Karpas-422 (cell line): ENCODE data around the gene DXO. TPM values are rescaled to one million over a fixed set of nuclear protein-coding genes. Genes with fewer than 3 reads are reported as not detected.
A peak's percentile ranks its signal among the peaks of the same experiment; 100 is the strongest.
"Not testable (repeated sequence)": the region's sequence is repeated elsewhere in the genome, so short reads cannot be mapped to it uniquely, and the experiment has no call there.

Experiments used
- DNase-seq: peaks from one replicate; pipeline ENCODE4 v3.0.0-alpha.2; 2015
- H2AFZ ChIP-seq: fragments of 200-600 bp; sonication (generic); 2 replicates; pipeline ENCODE4 v1.6.1; 2014; ENCODE audit warnings: antibody characterized with exemption, low read length, mixed read lengths
- H3K27ac ChIP-seq: fragments of 200-600 bp; sonication (generic); 2 replicates; pipeline ENCODE4 v1.5.1; 2014; ENCODE audit warnings: mild to moderate bottlenecking, low read length, moderate library complexity
- H3K27me3 ChIP-seq: fragments of 200-600 bp; sonication (generic); 2 replicates; pipeline ENCODE4 v1.6.1; 2014; ENCODE audit warnings: low read length, mixed read lengths
- H3K36me3 ChIP-seq: fragments of 200-600 bp; sonication (generic); 2 replicates; pipeline ENCODE4 v1.6.1; 2014; ENCODE audit warnings: low read length, mixed read lengths; ENCODE audit not compliant: insufficient read depth
- H3K4me1 ChIP-seq: fragments of 200-600 bp; sonication (generic); 2 replicates; pipeline ENCODE4 v1.6.1; 2014; ENCODE audit warnings: mild to moderate bottlenecking, low read length, mixed read lengths
- H3K4me2 ChIP-seq: fragments of 200-600 bp; sonication (generic); 2 replicates; pipeline ENCODE4 v1.6.1; 2014; ENCODE audit warnings: low read length, low read depth, mild to moderate bottlenecking; ENCODE audit not compliant: poor library complexity, severe bottlenecking
- H3K4me3 ChIP-seq: fragments of 200-600 bp; sonication (generic); 2 replicates; pipeline ENCODE4 v1.5.1; 2014; ENCODE audit warnings: mild to moderate bottlenecking, antibody characterized with exemption, low read length, mixed read lengths
- H3K79me2 ChIP-seq: fragments of 200-600 bp; sonication (generic); 2 replicates; pipeline ENCODE4 v1.6.1; 2014; ENCODE audit warnings: mild to moderate bottlenecking, low read length, mixed read lengths
- H3K9ac ChIP-seq: fragments of 200-600 bp; sonication (generic); 2 replicates; pipeline ENCODE4 v1.6.0; 2014; ENCODE audit warnings: low read length
- H3K9me2 ChIP-seq: fragments of 200-600 bp; sonication (generic), shearing (Covaris generic); replicated peaks from 2 replicates; pipeline ENCODE4 v1.6.0; 2014; ENCODE audit warnings: mild to moderate bottlenecking, low read length, moderate library complexity; ENCODE audit not compliant: insufficient read depth
- H3K9me3 ChIP-seq: fragments of 300-700, 200-600 bp; sonication (generic); 2 replicates; pipeline ENCODE4 v1.6.1; 2014; ENCODE audit warnings: low read length, mixed read lengths
- H4K20me1 ChIP-seq: fragments of 200-600 bp; sonication (generic); 2 replicates; pipeline ENCODE4 v1.6.1; 2014; ENCODE audit warnings: mild to moderate bottlenecking, antibody characterized with exemption, low read length, low read depth; ENCODE audit not compliant: insufficient read depth
- total RNA-seq: library from RNA; depleted of rRNA; stranded (reverse); fragments of >200 nt; shearing (Covaris generic); gene quantifications from 2 replicates; pipeline ENCODE4 v1.2.3, GENCODE V29; 2014; ENCODE audit warnings: low replicate concordance; rRNA removed

Gene DXO
- total RNA-seq: 20.8 and 25.0 TPM in 2 replicates

GRCh38 chr6:31971993-31972708, at the start of gene DXO:
TSS of gene DXO (minus strand) at chr6:31972138. CDS start at chr6:31971675, 463 bp downstream.
- no peaks in the 10 kb centered on the region for H3K9me2 ChIP-seq
- peak within 1 kb of the TSS; percentile 63 for H3K27ac ChIP-seq
- H3K27me3 ChIP-seq: no peaks in the 10 kb centered on the region
- peaks cover 34% of the 10 kb centered on the region for H3K79me2 ChIP-seq
- H3K4me2 ChIP-seq: peak within 1 kb of the TSS; percentile 85
- H3K4me1 ChIP-seq: peaks cover 26% of the 10 kb centered on the region
- peak; percentile 99 for DNase-seq
- peak within 1 kb of the TSS; percentile 87 for H3K9ac ChIP-seq
- no peaks in the 10 kb centered on the region for H3K9me3 ChIP-seq
- H3K4me3 ChIP-seq: peak within 1 kb of the TSS; percentile 85
- H3K36me3 ChIP-seq: 0 out of 2 replicates have a peak, but pooled peaks cover 3% of the 10 kb centered on the region
- peak within 1 kb of the TSS; percentile 84 for H2AFZ ChIP-seq
- no peaks in the 10 kb centered on the region for H4K20me1 ChIP-seq

- not testable (repeated sequence) for H3K4me3 ChIP-seq, H3K79me2 ChIP-seq, H3K4me2 ChIP-seq, H4K20me1 ChIP-seq, H3K36me3 ChIP-seq, H3K9me2 ChIP-seq, H3K9me3 ChIP-seq, DNase-seq, H2AFZ ChIP-seq, H3K27ac ChIP-seq, H3K4me1 ChIP-seq, H3K27me3 ChIP-seq, H3K9ac ChIP-seq
These were observed 42.6 kb upstream of the DXO start, which contains the start of gene C4B for GRCh38 chr6:32014547-32014946. TSS of gene C4B (plus strand) at chr6:32014795. CDS start at chr6:32014846, 51 bp downstream.

- not testable (repeated sequence) for H4K20me1 ChIP-seq, H3K27me3 ChIP-seq, H3K4me2 ChIP-seq, H3K36me3 ChIP-seq, H2AFZ ChIP-seq, H3K9ac ChIP-seq, H3K4me3 ChIP-seq, DNase-seq, H3K4me1 ChIP-seq, H3K27ac ChIP-seq, H3K79me2 ChIP-seq, H3K9me3 ChIP-seq, H3K9me2 ChIP-seq
These were observed 41.8 kb upstream of the DXO start for GRCh38 chr6:32013738-32014137.

- not testable (repeated sequence) for DNase-seq, H3K4me2 ChIP-seq, H3K9me3 ChIP-seq, H3K79me2 ChIP-seq, H3K27me3 ChIP-seq, H3K36me3 ChIP-seq, H3K9ac ChIP-seq, H3K9me2 ChIP-seq, H3K27ac ChIP-seq, H3K4me1 ChIP-seq, H3K4me3 ChIP-seq, H4K20me1 ChIP-seq, H2AFZ ChIP-seq
These were observed 41.1 kb upstream of the DXO start for GRCh38 chr6:32012941-32013617.

GRCh38 chr6:32010856-32011530, 39.1 kb upstream of the DXO start:
- H3K4me2 ChIP-seq, H4K20me1 ChIP-seq, H2AFZ ChIP-seq, H3K9me3 ChIP-seq, H3K27me3 ChIP-seq, H3K9ac ChIP-seq, DNase-seq, H3K27ac ChIP-seq, H3K4me3 ChIP-seq, H3K4me1 ChIP-seq, H3K9me2 ChIP-seq, H3K36me3 ChIP-seq, H3K79me2 ChIP-seq: not testable (repeated sequence)

- not testable (repeated sequence) for DNase-seq, H4K20me1 ChIP-seq, H3K27ac ChIP-seq
These were observed 37.6 kb upstream of the DXO start for GRCh38 chr6:32009537-32009936.

GRCh38 chr6:32008616-32009015, 36.7 kb upstream of the DXO start:
- not testable (repeated sequence) for H3K4me1 ChIP-seq, H3K4me3 ChIP-seq, H3K9me2 ChIP-seq, H3K36me3 ChIP-seq, H3K4me2 ChIP-seq, H4K20me1 ChIP-seq, H3K9ac ChIP-seq, H3K9me3 ChIP-seq, H3K27ac ChIP-seq, H3K79me2 ChIP-seq, DNase-seq, H2AFZ ChIP-seq, H3K27me3 ChIP-seq

More at GRCh38 chr6:32009537-32009936, 37.6 kb upstream of the DXO start:
- not testable (repeated sequence) for H3K9ac ChIP-seq, H3K79me2 ChIP-seq, H2AFZ ChIP-seq, H3K27me3 ChIP-seq, H3K4me2 ChIP-seq, H3K9me2 ChIP-seq, H3K36me3 ChIP-seq, H3K4me1 ChIP-seq, H3K4me3 ChIP-seq, H3K9me3 ChIP-seq

GRCh38 chr6:32008037-32008436, 36.1 kb upstream of the DXO start:
- not testable (repeated sequence) for DNase-seq

More at GRCh38 chr6:32008037-32008436, 36.1 kb upstream of the DXO start:
- not testable (repeated sequence) for H4K20me1 ChIP-seq, H2AFZ ChIP-seq, H3K4me1 ChIP-seq, H3K36me3 ChIP-seq, H3K4me2 ChIP-seq, H3K9ac ChIP-seq, H3K79me2 ChIP-seq, H3K9me3 ChIP-seq, H3K4me3 ChIP-seq, H3K27me3 ChIP-seq, H3K9me2 ChIP-seq, H3K27ac ChIP-seq
